ENCODE results near the gene ROBO4. TPM values are rescaled to one million over a fixed set of nuclear protein-coding genes. Genes with fewer than 3 reads are reported as not detected.
A peak's percentile ranks its signal among the peaks of the same experiment; 100 is the strongest.

Gene ROBO4
- polyA plus RNA-seq (2013, experiment 1 of 2; ENCODE audit: insufficient read length): 0.45 TPM
- polyA plus RNA-seq (2013, experiment 2 of 2; ENCODE audit: insufficient read length): 0.35 TPM

GRCh38 chr11:124897674-124898262 lies at the start of gene ROBO4:
Gene ROBO4 (minus strand): TSS chr11:124897865. CDS start chr11:124897795, 70 bp downstream.
- no peak for DNase-seq

GRCh38 chr11:124946735-124947141 lies 49.1 kb upstream of the ROBO4 start:
- DNase-seq: no peak

- DNase-seq: no peak
These were observed 48.2 kb upstream of the ROBO4 start for GRCh38 chr11:124945826-124946225.

- no peak for DNase-seq
These were observed 46.9 kb upstream of the ROBO4 start for GRCh38 chr11:124944565-124944964.

GRCh38 chr11:124943741-124944140 lies 46.1 kb upstream of the ROBO4 start:
- no peak for DNase-seq

- no peak for DNase-seq
These were observed 45.6 kb upstream of the ROBO4 start for GRCh38 chr11:124943254-124943616.

- no peak for DNase-seq
These were observed 45.0 kb upstream of the ROBO4 start for GRCh38 chr11:124942466-124943253.

GRCh38 chr11:124941703-124942102 lies 44.0 kb upstream of the ROBO4 start:
- no peak for DNase-seq

- no peak for DNase-seq
These were observed 41.3 kb upstream of the ROBO4 start for GRCh38 chr11:124938970-124939369.

- DNase-seq: no peak
These were observed 40.6 kb upstream of the ROBO4 start for GRCh38 chr11:124938206-124938765.

GRCh38 chr11:124937336-124937935 lies 39.8 kb upstream of the ROBO4 start:
- no peak for DNase-seq

- no peak for DNase-seq
These were observed 38.2 kb upstream of the ROBO4 start, which contains the start of gene HEPACAM for GRCh38 chr11:124935548-124936514. Gene HEPACAM (minus strand): TSS chr11:124936047. CDS start chr11:124936006, 41 bp downstream.

GRCh38 chr11:124934862-124935547 lies 37.3 kb upstream of the ROBO4 start:
- peak; percentile 47 for DNase-seq

- DNase-seq: no peak
These were observed 33.1 kb upstream of the ROBO4 start for GRCh38 chr11:124930799-124931198.

- no peak for DNase-seq
These were observed 31.4 kb upstream of the ROBO4 start for GRCh38 chr11:124928942-124929665.

- no peak for DNase-seq
These were observed 25.6 kb upstream of the ROBO4 start for GRCh38 chr11:124923296-124923695.

GRCh38 chr11:124922831-124923230 lies 25.2 kb upstream of the ROBO4 start:
- DNase-seq: no peak

GRCh38 chr11:124920870-124921609 lies 23.4 kb upstream of the ROBO4 start:
- DNase-seq: peak; percentile 84

GRCh38 chr11:124920356-124920755 lies 22.7 kb upstream of the ROBO4 start:
- DNase-seq: no peak

GRCh38 chr11:124919898-124920297 lies 22.2 kb upstream of the ROBO4 start:
- DNase-seq: no peak
